T-helper 2 cell treated with Interferon-gamma antibody and Interleukin-4, amounts not matched to agents 100 ng/mL and 5 ng/mL, for 36 hours (primary cell): ENCODE results near the gene GLCCI1. TPM values are rescaled to one million over a fixed set of nuclear protein-coding genes. Genes with fewer than 3 reads are reported as not detected.

Experiments
- intact Hi-C: fragments of 100-400 bp; cut with micrococcal nuclease; formaldehyde crosslinking; loops from one replicate; pipeline ENCODE4 v1.15.1; 2023
- total RNA-seq: library from RNA; stranded (reverse); gene quantifications from 2 replicates; pipeline ENCODE4 v1.2.3, GENCODE V29; 2022

The GLCCI1 gene
- total RNA-seq, 1 donor from 2014 or later = 35.8 TPM

GRCh38 chr7:7959979-7960670, 8.5 kb upstream of the GLCCI1 start:
- intact Hi-C loops = loop anchor here (10.0 kb wide), 1 partner anchor 705 kb away; no protein-coding TSS in a partner anchor

- intact Hi-C loops = loop anchor here (10.0 kb wide), 1 partner anchor 708 kb away; no protein-coding TSS in a partner anchor
These were observed 5.7 kb upstream of the GLCCI1 start for GRCh38 chr7:7962851-7963250.

GRCh38 chr7:7964250-7964649, 4.3 kb upstream of the GLCCI1 start:
- intact Hi-C loops = loop anchor here (10.0 kb wide), 1 partner anchor 709 kb away; no protein-coding TSS in a partner anchor

GRCh38 chr7:7964691-7965090, 3.9 kb upstream of the GLCCI1 start:
- intact Hi-C loops = loop anchor here (5.0 to 10.0 kb wide), 2 partner anchors 42 to 710 kb away; no protein-coding TSS in a partner anchor

GRCh38 chr7:7965301-7965700, 3.3 kb upstream of the GLCCI1 start:
- intact Hi-C loops = loop anchor here (5.0 to 10.0 kb wide), 2 partner anchors 43 to 710 kb away; no protein-coding TSS in a partner anchor

- intact Hi-C loops = loop anchor here (5.0 to 10.0 kb wide), 2 partner anchors 44 to 711 kb away; no protein-coding TSS in a partner anchor
These were observed 2.4 kb upstream of the GLCCI1 start for GRCh38 chr7:7966141-7966734.

GRCh38 chr7:7967886-7968543, 581 bp upstream of the GLCCI1 start:
- intact Hi-C loops = loop anchor here (1.0 to 10.0 kb wide), 14 partner anchors 21 to 786 kb away; partner anchors contain the start of genes C1GALT1 and UMAD1

- intact Hi-C loops = loop anchor here (1.0 to 10.0 kb wide), 11 partner anchors 19 to 715 kb away; no protein-coding TSS in a partner anchor
These were observed 975 bp downstream of the GLCCI1 start for GRCh38 chr7:7969306-7970236.

- intact Hi-C loops = loop anchor here (1.0 to 5.0 kb wide), 4 partner anchors 153 to 247 kb away; no protein-coding TSS in a partner anchor
These were observed 1.6 kb downstream of the GLCCI1 start for GRCh38 chr7:7970237-7970530.

- intact Hi-C loops = loop anchor here (1.0 to 5.0 kb wide), 4 partner anchors 153 to 246 kb away; no protein-coding TSS in a partner anchor
These were observed 2.1 kb downstream of the GLCCI1 start for GRCh38 chr7:7970531-7971307.

- intact Hi-C loops = loop anchor here (2.0 to 5.0 kb wide), 3 partner anchors 154 to 245 kb away; no protein-coding TSS in a partner anchor
These were observed 2.9 kb downstream of the GLCCI1 start for GRCh38 chr7:7971308-7972040.

- intact Hi-C loops = loop anchor here (5.0 kb wide), 1 partner anchor 155 kb away; no protein-coding TSS in a partner anchor
These were observed 3.5 kb downstream of the GLCCI1 start for GRCh38 chr7:7972128-7972527.

- intact Hi-C loops = loop anchor here (5.0 kb wide), 1 partner anchor 156 kb away; no protein-coding TSS in a partner anchor
These were observed 4.5 kb downstream of the GLCCI1 start for GRCh38 chr7:7972922-7973594.

- intact Hi-C loops = no loop called here
These were observed 8.1 kb downstream of the GLCCI1 start for GRCh38 chr7:7976677-7977076.

- intact Hi-C loops = no loop called here
These were observed 9.2 kb downstream of the GLCCI1 start for GRCh38 chr7:7977774-7978173.

GRCh38 chr7:7978860-7979259, 10.3 kb downstream of the GLCCI1 start:
- intact Hi-C loops = no loop called here

- intact Hi-C loops = no loop called here
These were observed 11.0 kb downstream of the GLCCI1 start for GRCh38 chr7:7979558-7979957.

- intact Hi-C loops = no loop called here
These were observed 11.5 kb downstream of the GLCCI1 start for GRCh38 chr7:7980134-7980533.
